B cell (primary cell): ENCODE measurements around the gene RABL6. TPM values are rescaled to one million over a fixed set of nuclear protein-coding genes. Genes with fewer than 3 reads are reported as not detected.

ENCODE experiments used
- ATAC-seq: fragments of 200-7000 bp; cut with Tn5 transposase; one replicate; pipeline ENCODE4 v1.10.0; 2021; ENCODE audit warnings: low read depth, mild to moderate bottlenecking, moderate number of reproducible peaks, moderate library complexity
- CTCF ChIA-PET: fragments of 350-600 bp; sonication (Branson Sonifier 250); formaldehyde crosslinking; loops from one replicate; lab custom pipeline; 2021; ENCODE audit warnings: antibody characterized with exemption, inconsistent platforms; lab: Charles Lee
- POLR2A ChIA-PET: fragments of 350-600 bp; sonication (Branson Sonifier 250); formaldehyde crosslinking; loops from one replicate; lab custom pipeline; 2021; ENCODE audit warnings: antibody characterized with exemption; lab: Charles Lee
- DNase-seq: peaks from one replicate; pipeline ENCODE4 v3.0.0; 2013
- H2AFZ ChIP-seq: 2 replicates; pipeline ENCODE4 v1.6.1; 2012; ENCODE audit warnings: mild to moderate bottlenecking, low read depth, low read length; ENCODE audit not compliant: insufficient read depth, poor library complexity, severe bottlenecking
- H3K27ac ChIP-seq, 2 donors: 1 replicate in 1 of 2; 2 replicates in 1 of 2; pipeline ENCODE4 v1.5.1; 2012 to 2013; ENCODE audit warnings: low read length in 2 of 2, mild to moderate bottlenecking in 2 of 2, moderate library complexity in 1 of 2
- H3K27me3 ChIP-seq, 4 experiments: fragments of 200-600 bp in 1 of 4; sonication (generic) in 1 of 4; replicated peaks in 1 of 4; 1 replicate in 2 of 4; 2 replicates in 2 of 4; pipeline versions ENCODE4 v1.6.1 to v1.7.0; 2013 to 2016; ENCODE audit warnings: low read length in 3 of 4, mild to moderate bottlenecking in 2 of 4, mixed read lengths in 1 of 4, moderate library complexity in 1 of 4; ENCODE audit not compliant: insufficient read depth in 4 of 4, control insufficient read depth in 3 of 4; ENCODE audit errors: control extremely low read depth in 1 of 4
- H3K36me3 ChIP-seq, 2 experiments: replicated peaks in 1 of 2; 1 replicate in 1 of 2; 2 replicates in 1 of 2; pipeline versions ENCODE4 v1.6.1 to v1.7.1; 2013; ENCODE audit warnings: low read length in 1 of 2; ENCODE audit not compliant: insufficient read depth in 2 of 2, control insufficient read depth in 1 of 2; ENCODE audit errors: control extremely low read depth in 1 of 2, extremely low read depth in 1 of 2
- H3K4me1 ChIP-seq, 2 donors: fragments of 200-600 bp in 1 of 2; sonication (generic) in 1 of 2; 1 replicate in 1 of 2; 2 replicates in 1 of 2; pipeline versions ENCODE4 v1.5.1 to v1.6.1; 2013 to 2017; ENCODE audit warnings: low read length in 2 of 2; ENCODE audit not compliant: control insufficient read depth in 2 of 2, insufficient read depth in 2 of 2
- H3K4me2 ChIP-seq: replicated peaks from 2 replicates; pipeline ENCODE3; 2012; ENCODE audit warnings: mild to moderate bottlenecking, low read depth, low read length; ENCODE audit not compliant: poor library complexity, severe bottlenecking
- H3K4me3 ChIP-seq, 5 experiments: fragments of 200-600 bp in 1 of 5; sonication (generic) in 1 of 5; 1 replicate in 3 of 5; 2 replicates in 2 of 5; pipeline versions ENCODE4 v1.5.1 to v1.7.0; 2011 to 2016; ENCODE audit warnings: low read length in 4 of 5, mild to moderate bottlenecking in 4 of 5, low read depth in 2 of 5, control low read depth in 1 of 5, moderate library complexity in 1 of 5; ENCODE audit not compliant: insufficient read depth in 1 of 5; ENCODE audit errors: control extremely low read depth in 1 of 5, extremely low read depth in 1 of 5
- H3K79me2 ChIP-seq: fragments of 200-600 bp; sonication (generic); one replicate; pipeline ENCODE4 v1.6.0; 2016; ENCODE audit warnings: low read length; ENCODE audit not compliant: control insufficient read depth, insufficient read depth
- H3K9ac ChIP-seq: fragments of 200-600 bp; sonication (generic); 2 replicates; pipeline ENCODE4 v1.6.1; 2017; ENCODE audit warnings: mild to moderate bottlenecking, low read length, moderate library complexity
- H3K9me3 ChIP-seq, 3 donors: one replicate each; pipeline versions ENCODE4 v1.6.1 to v1.7.1; 2013; ENCODE audit warnings: low read length in 2 of 3; ENCODE audit not compliant: control insufficient read depth in 2 of 3, insufficient read depth in 1 of 3; ENCODE audit errors: control extremely low read depth in 1 of 3
- H4K20me1 ChIP-seq: 2 replicates; pipeline ENCODE4 v1.6.0; 2012; ENCODE audit warnings: mild to moderate bottlenecking, low read length; ENCODE audit not compliant: insufficient read depth, control insufficient read depth, poor library complexity, severe bottlenecking
- H3K27ac Mint-ChIP-seq: one replicate; pipeline ENCODE4 v1.8.0; 2021; ENCODE audit warnings: mixed read lengths
- H3K27me3 Mint-ChIP-seq: one replicate; pipeline ENCODE4 v1.8.0; 2021; ENCODE audit warnings: mixed read lengths
- H3K4me1 Mint-ChIP-seq: one replicate; pipeline ENCODE4 v1.8.0; 2021; ENCODE audit warnings: mixed read lengths
- H3K4me3 Mint-ChIP-seq: one replicate; pipeline ENCODE4 v1.8.0; 2021; ENCODE audit warnings: mixed read lengths
- H3K9me3 Mint-ChIP-seq: one replicate; pipeline ENCODE4 v1.8.0; 2022; ENCODE audit warnings: mixed read lengths; ENCODE audit not compliant: insufficient read depth
- CTCF ChIP-seq: fragments of 200-600 bp; IDR thresholded peaks from one replicate; pipeline ENCODE4 v1.8.0; 2022; ENCODE audit warnings: antibody characterized with exemption, mild to moderate bottlenecking
- EZH2 ChIP-seq: IDR thresholded peaks from 2 replicates; pipeline ENCODE4 v1.6.1; 2012; ENCODE audit warnings: borderline replicate concordance, low read depth, mild to moderate bottlenecking, moderate library complexity, low read length; ENCODE audit not compliant: insufficient read depth, poor library complexity, severe bottlenecking
- WGBS: methylation state at CpG from one replicate; pipeline ENCODE4 v1.1.5; 2013; ENCODE audit warnings: missing lambda C conversion rate; ENCODE audit not compliant: insufficient coverage; 5-methylcytosine and 5-hydroxymethylcytosine counted together
- intact Hi-C: fragments of 100-400 bp; cut with micrococcal nuclease; formaldehyde crosslinking; loops from one replicate; pipeline ENCODE4 v1.10.0; 2022
- polyA plus RNA-seq: library from polyadenylated mRNA; depleted of rRNA; stranded (reverse); fragments of >200 nt; gene quantifications from 2 replicates; pipeline ENCODE4 v1.2.3, GENCODE V29; 2012
- total RNA-seq, 2 donors: library from RNA; stranded (reverse); fragments of 120-200 nt in 1 of 2; gene quantifications; 1 replicate in 1 of 2; 2 replicates in 1 of 2; pipeline versions ENCODE4 v1.2.3 to v1.2.4, GENCODE V29; 2013 to 2022

The RABL6 gene
- total and polyA plus RNA-seq, 2 donors (not counting 1 experiment from before 2014, with no cell fraction given) = 33.6 to 70.5 TPM

GRCh38 chr9:136826703-136827582 is 19.2 kb downstream of the RABL6 start:
- Histone ChIP-seq H3K36me3 (peaks cover 2 to 50% of the 10 kb centered on the region in 2 experiments), H3K4me2 (no peak overlapping the region), H3K9me3 (no peaks in the 10 kb centered on the region), H3K27ac (no peak overlapping the region), H3K4me3 (no peak overlapping the region), H3K27me3 (no peaks in the 10 kb centered on the region), H2AFZ (no peak overlapping the region), H3K79me2 (no peaks in the 10 kb centered on the region), H3K9ac (no peak overlapping the region), H4K20me1 (peaks cover 17% of the 10 kb centered on the region), H3K4me1 (no peaks in the 10 kb centered on the region)
- H3K27me3 Mint-ChIP-seq = no peaks in the 10 kb centered on the region
- ATAC-seq = no peak
- no peak for TF ChIP-seq CTCF
- no peak for TF ChIP-seq EZH2
- H3K4me1 Mint-ChIP-seq = no peaks in the 10 kb centered on the region
- intact Hi-C loops = no loop called here
- 97% methylated on average over 19 of the region's 24 CpGs for WGBS
- no peak overlapping the region for H3K4me3 Mint-ChIP-seq
- H3K9me3 Mint-ChIP-seq = no peaks in the 10 kb centered on the region
- H3K27ac Mint-ChIP-seq = no peak overlapping the region
- ChIA-PET CTCF (interaction anchor here (1.0 to 1.2 kb wide), 2 partner anchors 10 to 17 kb away, joined by 4 to 5 read pairs; no protein-coding TSS in a partner anchor), POLR2A (no interaction called here)
- no peak for DNase-seq

- no peak overlapping the region for H3K4me2 ChIP-seq
- H3K36me3 ChIP-seq = peaks cover 2 to 58% of the 10 kb centered on the region in 2 experiments
- H3K4me3 ChIP-seq = no peak overlapping the region
- intact Hi-C loops = no loop called here
- TF ChIP-seq CTCF (no peak), EZH2 (no peak)
- ATAC-seq (no peak), DNase-seq (no peak)
- Mint-ChIP-seq H3K9me3 (no peaks in the 10 kb centered on the region), H3K4me1 (no peaks in the 10 kb centered on the region), H3K27ac (no peak overlapping the region), H3K27me3 (no peaks in the 10 kb centered on the region), H3K4me3 (no peak overlapping the region)
- no peak overlapping the region for H3K27ac ChIP-seq
- no peak overlapping the region for H2AFZ ChIP-seq
- H3K9ac ChIP-seq = no peak overlapping the region
- no peaks in the 10 kb centered on the region for H3K79me2 ChIP-seq
- no peaks in the 10 kb centered on the region for H3K4me1 ChIP-seq
- CTCF ChIA-PET = interaction anchor here (0.5 to 1.0 kb wide), 2 partner anchors 16 to 96 kb away, joined by 4 read pairs; no protein-coding TSS in a partner anchor
- H3K9me3 ChIP-seq = no peaks in the 10 kb centered on the region
- POLR2A ChIA-PET = no interaction called here
- 97% methylated on average over 10 of the region's 14 CpGs for WGBS
- no peaks in the 10 kb centered on the region for H3K27me3 ChIP-seq
- peaks cover 8% of the 10 kb centered on the region for H4K20me1 ChIP-seq
Measured at GRCh38 chr9:136827794-136828473, 20.2 kb downstream of the RABL6 start.
